Mesothelial cell of epicardium (in vitro differentiated cells): ENCODE measurements around the gene KIF2A. TPM values are rescaled to one million over a fixed set of nuclear protein-coding genes. Genes with fewer than 3 reads are reported as not detected.

ENCODE experiments used
- DNase-seq, 2 experiments: peaks; one replicate each; pipeline ENCODE4 v3.0.0; 2021; ENCODE audit warnings: low spot score in 2 of 2; ENCODE audit not compliant: unreplicated experiment in 2 of 2
- H3K27ac Mint-ChIP-seq: 2 replicates; pipeline ENCODE4 v1.8.0; 2021; ENCODE audit warnings: mixed read lengths
- H3K27me3 Mint-ChIP-seq: 2 replicates; pipeline ENCODE4 v1.8.0; 2021; ENCODE audit warnings: low read depth, mixed read lengths
- H3K36me3 Mint-ChIP-seq: 2 replicates; pipeline ENCODE4 v1.8.0; 2021; ENCODE audit warnings: mixed read lengths
- H3K4me1 Mint-ChIP-seq: 2 replicates; pipeline ENCODE4 v1.8.0; 2021; ENCODE audit warnings: mixed read lengths
- H3K4me3 Mint-ChIP-seq: 2 replicates; pipeline ENCODE4 v1.8.0; 2021; ENCODE audit warnings: mild to moderate bottlenecking, moderate library complexity, mixed read lengths
- H3K9me3 Mint-ChIP-seq: 2 replicates; pipeline ENCODE4 v1.8.0; 2021; ENCODE audit warnings: mixed read lengths
- total RNA-seq: library from RNA; stranded (reverse); gene quantifications from 3 replicates; pipeline ENCODE4 v1.2.1, GENCODE V29; 2021
- TF ChIP-seq, protein P1 (sequence below): fragments of 200-600 bp; sonication (generic); IDR thresholded peaks from one replicate; pipeline ENCODE4 v1.5.0; 2021; ENCODE audit warnings: antibody characterized with exemption; ENCODE audit not compliant: unreplicated experiment

Gene KIF2A
- total RNA-seq, 1 donor from 2014 or later, result 56.9 TPM

DNA sequence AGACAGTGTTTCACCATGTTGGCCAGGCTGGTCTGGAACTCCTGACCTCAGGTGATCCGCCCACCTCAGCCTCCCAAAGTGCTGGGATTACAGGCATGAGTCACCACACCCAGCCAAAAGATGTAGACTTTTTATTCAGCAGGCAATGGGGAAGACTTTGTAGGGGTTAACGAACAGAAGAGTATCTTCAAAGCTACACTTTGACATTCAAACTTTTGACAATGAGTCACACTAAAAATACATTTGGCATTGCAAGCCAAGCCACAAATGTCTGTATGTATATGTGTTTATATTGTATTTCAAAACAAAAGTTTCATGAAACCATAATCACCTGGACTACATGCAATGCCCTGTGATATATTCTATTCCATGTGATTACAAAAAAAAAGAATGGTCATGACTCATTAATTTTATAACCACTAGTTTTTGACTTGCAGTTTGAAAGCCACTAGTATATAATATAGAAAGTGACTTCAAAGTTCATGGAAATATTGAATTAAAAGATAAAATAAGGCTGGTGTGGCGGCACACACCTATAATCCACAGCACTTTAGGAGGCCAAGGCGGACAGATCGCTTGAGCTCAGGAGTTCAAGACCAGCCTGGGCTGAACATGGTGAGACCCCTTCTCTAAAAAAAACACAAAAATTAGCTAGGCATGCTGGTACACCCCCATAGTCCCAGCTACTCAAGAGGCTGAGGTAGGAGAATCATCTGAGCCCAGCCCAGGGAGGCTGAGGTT lies 89.4 kb downstream of the KIF2A start:
- TF ChIP-seq, protein P1, sequence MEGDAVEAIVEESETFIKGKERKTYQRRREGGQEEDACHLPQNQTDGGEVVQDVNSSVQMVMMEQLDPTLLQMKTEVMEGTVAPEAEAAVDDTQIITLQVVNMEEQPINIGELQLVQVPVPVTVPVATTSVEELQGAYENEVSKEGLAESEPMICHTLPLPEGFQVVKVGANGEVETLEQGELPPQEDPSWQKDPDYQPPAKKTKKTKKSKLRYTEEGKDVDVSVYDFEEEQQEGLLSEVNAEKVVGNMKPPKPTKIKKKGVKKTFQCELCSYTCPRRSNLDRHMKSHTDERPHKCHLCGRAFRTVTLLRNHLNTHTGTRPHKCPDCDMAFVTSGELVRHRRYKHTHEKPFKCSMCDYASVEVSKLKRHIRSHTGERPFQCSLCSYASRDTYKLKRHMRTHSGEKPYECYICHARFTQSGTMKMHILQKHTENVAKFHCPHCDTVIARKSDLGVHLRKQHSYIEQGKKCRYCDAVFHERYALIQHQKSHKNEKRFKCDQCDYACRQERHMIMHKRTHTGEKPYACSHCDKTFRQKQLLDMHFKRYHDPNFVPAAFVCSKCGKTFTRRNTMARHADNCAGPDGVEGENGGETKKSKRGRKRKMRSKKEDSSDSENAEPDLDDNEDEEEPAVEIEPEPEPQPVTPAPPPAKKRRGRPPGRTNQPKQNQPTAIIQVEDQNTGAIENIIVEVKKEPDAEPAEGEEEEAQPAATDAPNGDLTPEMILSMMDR, result no peak
- no peak overlapping the region for H3K27ac Mint-ChIP-seq

DNA sequence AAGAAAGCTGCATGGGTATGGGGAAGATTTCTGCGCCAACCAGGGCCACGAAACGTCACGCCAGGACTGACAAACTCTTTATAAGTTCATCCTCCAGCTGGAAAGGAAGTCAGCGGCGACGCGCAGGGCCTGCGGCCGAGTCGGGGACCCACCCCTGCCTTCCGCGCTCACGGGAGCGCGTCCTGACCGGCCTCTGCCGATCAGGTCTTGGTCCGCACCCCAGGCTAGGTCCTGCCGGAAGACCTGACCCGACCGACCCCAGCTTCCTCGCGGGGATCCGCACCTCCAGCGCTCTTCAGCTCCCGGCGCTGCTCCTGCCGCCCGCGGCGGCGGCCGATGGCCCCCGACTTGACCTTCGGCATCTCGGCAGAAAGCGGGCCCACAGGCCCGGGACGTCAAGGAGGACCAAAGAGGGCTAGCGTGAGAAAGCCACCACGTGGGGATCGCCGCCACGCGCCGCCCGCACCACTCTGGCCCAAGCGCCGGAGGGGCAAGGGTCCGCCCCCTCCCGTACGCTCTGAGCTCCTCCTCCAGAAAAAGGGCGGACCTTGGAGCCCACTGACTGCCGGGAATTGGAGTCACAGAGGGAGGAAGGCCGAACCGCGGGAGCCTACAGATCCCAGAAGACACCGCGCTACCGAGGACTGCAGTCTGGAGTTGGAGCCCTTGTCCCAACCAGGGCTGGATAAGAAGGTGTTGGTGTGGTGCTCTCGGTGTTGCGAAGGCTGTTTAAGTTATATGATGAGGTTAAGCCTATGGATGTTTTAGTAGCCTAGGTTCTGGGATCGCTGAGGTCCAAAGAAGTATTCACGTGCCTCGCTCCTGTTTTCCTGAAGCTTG lies 97.6 kb downstream of the KIF2A start, which contains the start of gene DIMT1:
Gene DIMT1, minus strand, starts transcription at position 495 of the 840 bp plus-strand sequence. Its CDS starts 133 bp downstream, at position 362.
- no peaks in the 10 kb centered on the region for H3K9me3 Mint-ChIP-seq
- H3K36me3 Mint-ChIP-seq, result peaks cover 10% of the 10 kb centered on the region
- TF ChIP-seq, protein P1, result no peak
- H3K27me3 Mint-ChIP-seq, result no peaks in the 10 kb centered on the region
- H3K4me3 Mint-ChIP-seq, result peak within 1 kb of the TSS; percentile 97
- peaks cover 19% of the 10 kb centered on the region for H3K4me1 Mint-ChIP-seq
- peak; percentile 78 to 89 for DNase-seq
- peak within 1 kb of the TSS; percentile 100 for H3K27ac Mint-ChIP-seq

More for the DNA sequence above, 89.4 kb downstream of the KIF2A start:
- Mint-ChIP-seq H3K36me3 (peaks cover 34% of the 10 kb centered on the region), H3K9me3 (no peaks in the 10 kb centered on the region), H3K4me3 (no peak overlapping the region), H3K4me1 (no peaks in the 10 kb centered on the region), H3K27me3 (no peaks in the 10 kb centered on the region)
- DNase-seq, result no peak

DNA sequence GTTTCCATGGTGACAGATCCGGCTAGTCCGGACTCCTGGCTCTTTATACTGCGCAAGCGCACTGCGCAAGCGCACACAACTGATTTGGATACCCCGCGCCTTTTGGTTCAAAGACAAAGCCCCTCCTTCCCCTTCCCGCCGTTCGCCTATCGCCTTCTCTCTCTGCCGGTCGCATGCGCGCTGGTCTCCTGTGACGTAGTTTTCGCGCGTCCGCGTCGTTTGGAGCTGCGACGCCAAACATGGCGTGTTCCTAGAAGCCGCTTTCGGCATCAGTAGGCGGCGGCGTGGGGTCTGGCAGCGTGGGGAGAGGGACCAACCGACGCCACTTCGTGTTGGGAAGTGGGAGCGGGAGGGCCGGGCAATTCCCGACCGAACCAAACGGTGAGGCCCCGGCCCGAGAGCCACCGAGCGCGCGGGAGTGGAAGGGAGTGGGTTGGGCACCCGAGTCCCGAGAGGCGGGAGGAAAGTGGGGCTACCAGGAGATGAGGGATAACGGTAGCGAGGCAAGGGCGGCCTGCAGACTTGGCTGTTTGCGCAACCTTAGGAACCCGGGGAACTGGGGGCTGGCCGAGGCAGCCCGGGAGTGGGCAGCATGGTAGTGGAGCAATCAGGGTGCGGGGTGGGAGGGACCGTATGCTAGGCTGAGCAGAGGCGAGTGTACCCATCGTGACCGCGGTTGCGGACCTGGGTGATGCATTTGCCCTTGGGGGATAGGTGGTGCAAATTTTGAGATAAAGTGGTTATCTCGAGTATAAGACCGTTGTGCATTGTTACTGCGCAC lies 106.7 kb downstream of the KIF2A start, which contains the start of gene IPO11:
Gene IPO11, plus strand, starts transcription at position 215 of the 781 bp plus-strand sequence. CDS start 24,517 bp downstream, outside the sequence.
- TF ChIP-seq, protein P1, result no peak
- peaks cover 18% of the 10 kb centered on the region for H3K4me1 Mint-ChIP-seq
- peak; percentile 97 to 99 for DNase-seq
- no peaks in the 10 kb centered on the region for H3K9me3 Mint-ChIP-seq
- H3K27me3 Mint-ChIP-seq, result no peaks in the 10 kb centered on the region
- peak within 1 kb of the TSS; percentile 95 for H3K27ac Mint-ChIP-seq
- H3K36me3 Mint-ChIP-seq, result no peaks in the 10 kb centered on the region
- H3K4me3 Mint-ChIP-seq, result peak within 1 kb of the TSS; percentile 92

DNA sequence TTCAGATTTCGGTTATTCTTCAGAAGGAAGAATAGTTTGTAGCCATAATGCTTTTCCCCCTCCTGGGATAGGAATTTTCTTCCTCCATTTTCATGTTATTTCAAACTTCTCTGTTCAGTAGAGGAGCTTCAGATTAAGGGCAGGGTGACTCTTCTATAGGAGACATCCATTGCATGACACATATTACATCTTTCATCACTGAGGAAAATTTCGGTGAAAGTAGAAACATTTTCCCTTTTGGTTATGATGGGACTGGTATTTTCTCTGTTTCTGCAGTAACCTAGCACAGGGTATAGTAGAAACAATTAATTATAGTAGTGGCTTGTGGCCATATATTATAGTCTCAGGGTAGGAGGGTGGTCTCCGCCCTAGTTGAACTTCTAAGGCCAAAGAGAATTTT lies 107.7 kb downstream of the KIF2A start:
- no peak for DNase-seq
- Mint-ChIP-seq H3K4me3 (peak overlapping the region; percentile 92), H3K27me3 (no peaks in the 10 kb centered on the region), H3K4me1 (peaks cover 18% of the 10 kb centered on the region), H3K9me3 (no peaks in the 10 kb centered on the region), H3K36me3 (no peaks in the 10 kb centered on the region), H3K27ac (peak overlapping the region; percentile 95)
- TF ChIP-seq, protein P1, result no peak

DNA sequence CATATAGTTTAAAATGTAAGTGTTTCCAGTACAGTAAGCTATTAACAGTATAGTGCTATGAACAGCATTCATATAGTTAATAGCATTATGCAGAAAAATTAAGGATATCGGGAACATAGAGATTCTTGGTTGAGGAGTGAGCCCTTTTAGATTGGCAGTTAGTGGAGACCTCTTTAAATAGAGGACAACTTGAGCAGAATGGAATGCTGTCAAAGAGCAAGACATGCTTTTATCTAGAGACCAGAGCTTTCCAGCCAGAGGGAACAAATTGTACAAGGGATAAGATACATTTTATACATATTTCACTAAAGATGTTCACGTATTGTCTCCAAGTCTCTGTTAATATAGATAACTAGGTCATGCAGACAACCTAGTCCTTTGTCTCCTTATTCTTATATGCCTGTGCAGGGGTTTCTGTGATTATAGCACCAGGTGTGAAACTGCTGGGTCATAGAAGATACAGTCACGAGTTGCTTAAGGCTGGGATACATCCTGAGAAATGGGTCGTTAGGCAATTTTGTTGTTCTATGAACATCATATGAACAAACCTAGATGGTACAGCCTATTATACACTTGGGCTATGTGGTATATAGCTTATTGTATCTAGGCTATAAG lies 112.6 kb downstream of the KIF2A start:
- H3K4me1 Mint-ChIP-seq, result peaks cover 8% of the 10 kb centered on the region
- H3K27me3 Mint-ChIP-seq, result no peaks in the 10 kb centered on the region
- no peaks in the 10 kb centered on the region for H3K9me3 Mint-ChIP-seq
- TF ChIP-seq, protein P1, result no peak
- H3K27ac Mint-ChIP-seq, result no peak overlapping the region
- H3K4me3 Mint-ChIP-seq, result no peak overlapping the region
- no peak for DNase-seq
- no peaks in the 10 kb centered on the region for H3K36me3 Mint-ChIP-seq
